ENCODE measurements around the gene POLA1.

GRCh38 chrX:24902806-24903205, 209.1 kb downstream of the POLA1 start:
- TF ChIP-seq YY1 (IDR thresholded peaks at IDR 0.05; ENCODE audit: insufficient read depth, insufficient read length) (no peak), SUZ12 (IDR thresholded peaks at IDR 0.05; ENCODE audit: extremely low read depth, insufficient read depth, insufficient read length) (no peak), ZNF274 (IDR thresholded peaks at IDR 0.05; ENCODE audit: low read depth, low read length) (no peak)

All from NT2/D1 (cell line).